GM23338 (cell line): Measurements from ENCODE around the gene SFXN5. TPM values are rescaled to one million over a fixed set of nuclear protein-coding genes. Genes with fewer than 3 reads are reported as not detected.

Experiments
- ATAC-seq: fragments of 200-7000 bp; cut with Tn5 transposase; 3 replicates; pipeline ENCODE4 v1.9.1; 2020
- DNase-seq: peaks from one replicate; pipeline ENCODE4 v3.0.0-alpha.2; 2015; ENCODE audit warnings: low spot score
- H2AFZ ChIP-seq: fragments of 200-600 bp; sonication (generic); 2 replicates; pipeline ENCODE4 v1.8.0; 2016; ENCODE audit warnings: antibody characterized with exemption, mild to moderate bottlenecking, moderate library complexity
- H3F3A ChIP-seq: fragments of 200-600 bp; sonication (generic); replicated peaks from 2 replicates; pipeline ENCODE4 v1.8.0; 2017; ENCODE audit warnings: antibody characterized with exemption, mixed run types, low read depth
- H3K27ac ChIP-seq: fragments of 200-600 bp; sonication (generic); 2 replicates; pipeline ENCODE4 v1.6.1; 2016; ENCODE audit warnings: low read depth
- H3K27me3 ChIP-seq: fragments of 200-600 bp; sonication (generic); 2 replicates; pipeline ENCODE4 v1.8.0; 2016; ENCODE audit warnings: mild to moderate bottlenecking, mixed run types, moderate library complexity; ENCODE audit not compliant: insufficient read depth
- H3K36me3 ChIP-seq: fragments of 200-600 bp; sonication (generic); 2 replicates; pipeline ENCODE4 v1.8.0; 2016; ENCODE audit warnings: mild to moderate bottlenecking; ENCODE audit not compliant: insufficient read depth
- H3K4me1 ChIP-seq: fragments of 200-600 bp; sonication (generic); 2 replicates; pipeline ENCODE4 v1.8.0; 2016; ENCODE audit warnings: mild to moderate bottlenecking, moderate library complexity; ENCODE audit not compliant: insufficient read depth
- H3K4me2 ChIP-seq: fragments of 200-600 bp; sonication (generic); 2 replicates; pipeline ENCODE4 v1.7.1; 2017; ENCODE audit warnings: mixed run types
- H3K4me3 ChIP-seq: fragments of 200-600 bp; sonication (generic); 2 replicates; pipeline ENCODE4 v1.6.1; 2016; ENCODE audit warnings: mixed run types
- H3K79me2 ChIP-seq: fragments of 200-600 bp; sonication (generic); replicated peaks from 2 replicates; pipeline ENCODE4 v1.8.0; 2017; ENCODE audit warnings: mild to moderate bottlenecking; ENCODE audit not compliant: insufficient read depth
- H3K9me2 ChIP-seq: fragments of 200-600 bp; sonication (generic); 2 replicates; pipeline ENCODE4 v1.8.0; 2017; ENCODE audit not compliant: insufficient read depth
- H4K20me1 ChIP-seq: fragments of 200-600 bp; sonication (generic); replicated peaks from 2 replicates; pipeline ENCODE4 v1.8.0; 2017; ENCODE audit warnings: mild to moderate bottlenecking; ENCODE audit not compliant: insufficient read depth
- H3K27ac Mint-ChIP-seq: 2 replicates; pipeline ENCODE4 v1.8.0; 2020; ENCODE audit warnings: inconsistent platforms, mild to moderate bottlenecking, moderate library complexity, mixed read lengths
- H3K27me3 Mint-ChIP-seq: 3 replicates; pipeline ENCODE4 v1.8.0; 2022; ENCODE audit warnings: low read depth, mild to moderate bottlenecking, moderate library complexity, mixed read lengths, inconsistent platforms; ENCODE audit not compliant: insufficient read depth, poor library complexity
- H3K36me3 Mint-ChIP-seq: 3 replicates; pipeline ENCODE4 v1.8.0; 2021; ENCODE audit warnings: low read depth, mild to moderate bottlenecking, inconsistent platforms, moderate library complexity, mixed read lengths
- H3K4me1 Mint-ChIP-seq: 3 replicates; pipeline ENCODE4 v1.8.0; 2020; ENCODE audit warnings: mild to moderate bottlenecking, inconsistent platforms, mixed read lengths
- H3K4me3 Mint-ChIP-seq: 3 replicates; pipeline ENCODE4 v1.8.0; 2021; ENCODE audit warnings: moderate library complexity, mild to moderate bottlenecking, inconsistent platforms, mixed read lengths
- H3K9me3 Mint-ChIP-seq: 3 replicates; pipeline ENCODE4 v1.8.0; 2020; ENCODE audit warnings: moderate library complexity, mild to moderate bottlenecking, inconsistent platforms, mixed read lengths
- CREB1 ChIP-seq: fragments of 250-450 bp; sonication (Bioruptor Pico); IDR thresholded peaks from 2 replicates; pipeline ENCODE4 v1.5.0; 2020; ENCODE audit warnings: low read depth, mild to moderate bottlenecking, moderate library complexity
- EZH2 ChIP-seq: fragments of 200-600 bp; sonication (generic); IDR thresholded peaks from one replicate; pipeline ENCODE4 v1.8.0; 2017; ENCODE audit warnings: antibody characterized with exemption, mild to moderate bottlenecking, low read depth; ENCODE audit not compliant: unreplicated experiment
- EZH2phosphoT487 ChIP-seq: fragments of 200-600 bp; sonication (generic); IDR thresholded peaks from one replicate; pipeline ENCODE4 v1.8.1; 2018; ENCODE audit warnings: antibody characterized with exemption; ENCODE audit not compliant: unreplicated experiment
- JUNB ChIP-seq: IDR thresholded peaks from one replicate; pipeline ENCODE4 v1.6.1; 2016; ENCODE audit warnings: antibody characterized with exemption; ENCODE audit not compliant: unreplicated experiment
- NANOG ChIP-seq: IDR thresholded peaks from 2 replicates; pipeline ENCODE4 v1.6.1; 2016; ENCODE audit warnings: antibody characterized with exemption, borderline replicate concordance
- POLR2AphosphoS5 ChIP-seq: IDR thresholded peaks from 2 replicates; pipeline ENCODE4 v1.6.1; 2016; ENCODE audit warnings: antibody characterized with exemption, low read depth
- STAT1 ChIP-seq: IDR thresholded peaks from one replicate; pipeline ENCODE4 v1.6.1; 2016; ENCODE audit warnings: antibody characterized with exemption; ENCODE audit not compliant: unreplicated experiment
- ZNF114 ChIP-seq: fragments of 250-450 bp; sonication (Bioruptor Pico); IDR thresholded peaks from 2 replicates; pipeline ENCODE4 v1.5.0; 2020; ENCODE audit warnings: mild to moderate bottlenecking, moderate library complexity
- ZNF331 ChIP-seq: fragments of 250-450 bp; sonication (Bioruptor Pico); IDR thresholded peaks from 2 replicates; pipeline ENCODE4 v1.5.0; 2020; ENCODE audit warnings: low read depth, mild to moderate bottlenecking, moderate library complexity
- polyA plus RNA-seq: library from polyadenylated mRNA; unstranded; fragments of >200 nt; fragmentation: Nextera tagmentation; extraction: Ambion mirVana; gene quantifications from 2 replicates; pipeline ENCODE4 v1.2.1, GENCODE V29; 2016
- total RNA-seq: library from RNA; depleted of rRNA; stranded (reverse); fragments of >200 nt; shearing (Covaris generic); gene quantifications from 2 replicates; pipeline ENCODE4 v1.2.3, GENCODE V29; 2014
- TF ChIP-seq, protein P1 (sequence below): fragments of 250-450 bp; sonication (Bioruptor Pico); IDR thresholded peaks from 2 replicates; pipeline ENCODE4 v1.5.0; 2020; ENCODE audit warnings: mild to moderate bottlenecking, moderate library complexity
- TF ChIP-seq, protein P2 (sequence below), 2 experiments: fragments of 200-600 bp in 1 of 2; sonication (generic) in 1 of 2; conservative IDR thresholded peaks; 2 replicates each; pipeline versions ENCODE4 v1.5.1 to v1.6.1; 2016 to 2017; ENCODE audit warnings: antibody characterized with exemption in 2 of 2, low read depth in 2 of 2, mild to moderate bottlenecking in 2 of 2, moderate library complexity in 1 of 2
- TF ChIP-seq, protein P3 (sequence below): IDR thresholded peaks from one replicate; pipeline ENCODE4 v1.6.1; 2018; ENCODE audit warnings: antibody characterized with exemption; ENCODE audit not compliant: unreplicated experiment
- TF ChIP-seq, protein P4 (sequence below): IDR thresholded peaks from 2 replicates; pipeline ENCODE4 v1.6.1; 2016; ENCODE audit warnings: antibody characterized with exemption

SFXN5 gene
- total and polyA plus RNA-seq, 2 experiments from 2014 or later: 23.6 to 25.8 TPM

DNA sequence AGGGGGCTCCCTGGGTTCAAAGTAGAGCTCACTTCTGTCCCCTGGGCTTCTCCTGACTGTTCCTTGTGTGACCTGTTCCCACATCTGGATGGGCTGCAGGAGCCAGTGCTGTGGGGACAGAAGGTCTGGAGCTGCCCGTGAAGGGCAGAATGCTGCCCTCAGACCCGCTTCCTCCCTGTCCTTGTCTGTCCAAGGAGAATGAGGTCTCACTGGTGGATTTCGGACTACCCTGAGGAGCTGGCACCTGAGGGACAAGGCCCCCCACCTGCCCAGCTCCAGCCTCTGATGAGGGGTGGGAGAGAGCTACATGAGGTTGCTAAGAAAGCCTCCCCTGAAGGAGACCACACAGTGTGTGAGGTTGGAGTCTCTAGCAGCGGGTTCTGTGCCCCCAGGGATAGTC is 138.7 kb downstream of the SFXN5 start (continued):
- TF ChIP-seq, protein P1, sequence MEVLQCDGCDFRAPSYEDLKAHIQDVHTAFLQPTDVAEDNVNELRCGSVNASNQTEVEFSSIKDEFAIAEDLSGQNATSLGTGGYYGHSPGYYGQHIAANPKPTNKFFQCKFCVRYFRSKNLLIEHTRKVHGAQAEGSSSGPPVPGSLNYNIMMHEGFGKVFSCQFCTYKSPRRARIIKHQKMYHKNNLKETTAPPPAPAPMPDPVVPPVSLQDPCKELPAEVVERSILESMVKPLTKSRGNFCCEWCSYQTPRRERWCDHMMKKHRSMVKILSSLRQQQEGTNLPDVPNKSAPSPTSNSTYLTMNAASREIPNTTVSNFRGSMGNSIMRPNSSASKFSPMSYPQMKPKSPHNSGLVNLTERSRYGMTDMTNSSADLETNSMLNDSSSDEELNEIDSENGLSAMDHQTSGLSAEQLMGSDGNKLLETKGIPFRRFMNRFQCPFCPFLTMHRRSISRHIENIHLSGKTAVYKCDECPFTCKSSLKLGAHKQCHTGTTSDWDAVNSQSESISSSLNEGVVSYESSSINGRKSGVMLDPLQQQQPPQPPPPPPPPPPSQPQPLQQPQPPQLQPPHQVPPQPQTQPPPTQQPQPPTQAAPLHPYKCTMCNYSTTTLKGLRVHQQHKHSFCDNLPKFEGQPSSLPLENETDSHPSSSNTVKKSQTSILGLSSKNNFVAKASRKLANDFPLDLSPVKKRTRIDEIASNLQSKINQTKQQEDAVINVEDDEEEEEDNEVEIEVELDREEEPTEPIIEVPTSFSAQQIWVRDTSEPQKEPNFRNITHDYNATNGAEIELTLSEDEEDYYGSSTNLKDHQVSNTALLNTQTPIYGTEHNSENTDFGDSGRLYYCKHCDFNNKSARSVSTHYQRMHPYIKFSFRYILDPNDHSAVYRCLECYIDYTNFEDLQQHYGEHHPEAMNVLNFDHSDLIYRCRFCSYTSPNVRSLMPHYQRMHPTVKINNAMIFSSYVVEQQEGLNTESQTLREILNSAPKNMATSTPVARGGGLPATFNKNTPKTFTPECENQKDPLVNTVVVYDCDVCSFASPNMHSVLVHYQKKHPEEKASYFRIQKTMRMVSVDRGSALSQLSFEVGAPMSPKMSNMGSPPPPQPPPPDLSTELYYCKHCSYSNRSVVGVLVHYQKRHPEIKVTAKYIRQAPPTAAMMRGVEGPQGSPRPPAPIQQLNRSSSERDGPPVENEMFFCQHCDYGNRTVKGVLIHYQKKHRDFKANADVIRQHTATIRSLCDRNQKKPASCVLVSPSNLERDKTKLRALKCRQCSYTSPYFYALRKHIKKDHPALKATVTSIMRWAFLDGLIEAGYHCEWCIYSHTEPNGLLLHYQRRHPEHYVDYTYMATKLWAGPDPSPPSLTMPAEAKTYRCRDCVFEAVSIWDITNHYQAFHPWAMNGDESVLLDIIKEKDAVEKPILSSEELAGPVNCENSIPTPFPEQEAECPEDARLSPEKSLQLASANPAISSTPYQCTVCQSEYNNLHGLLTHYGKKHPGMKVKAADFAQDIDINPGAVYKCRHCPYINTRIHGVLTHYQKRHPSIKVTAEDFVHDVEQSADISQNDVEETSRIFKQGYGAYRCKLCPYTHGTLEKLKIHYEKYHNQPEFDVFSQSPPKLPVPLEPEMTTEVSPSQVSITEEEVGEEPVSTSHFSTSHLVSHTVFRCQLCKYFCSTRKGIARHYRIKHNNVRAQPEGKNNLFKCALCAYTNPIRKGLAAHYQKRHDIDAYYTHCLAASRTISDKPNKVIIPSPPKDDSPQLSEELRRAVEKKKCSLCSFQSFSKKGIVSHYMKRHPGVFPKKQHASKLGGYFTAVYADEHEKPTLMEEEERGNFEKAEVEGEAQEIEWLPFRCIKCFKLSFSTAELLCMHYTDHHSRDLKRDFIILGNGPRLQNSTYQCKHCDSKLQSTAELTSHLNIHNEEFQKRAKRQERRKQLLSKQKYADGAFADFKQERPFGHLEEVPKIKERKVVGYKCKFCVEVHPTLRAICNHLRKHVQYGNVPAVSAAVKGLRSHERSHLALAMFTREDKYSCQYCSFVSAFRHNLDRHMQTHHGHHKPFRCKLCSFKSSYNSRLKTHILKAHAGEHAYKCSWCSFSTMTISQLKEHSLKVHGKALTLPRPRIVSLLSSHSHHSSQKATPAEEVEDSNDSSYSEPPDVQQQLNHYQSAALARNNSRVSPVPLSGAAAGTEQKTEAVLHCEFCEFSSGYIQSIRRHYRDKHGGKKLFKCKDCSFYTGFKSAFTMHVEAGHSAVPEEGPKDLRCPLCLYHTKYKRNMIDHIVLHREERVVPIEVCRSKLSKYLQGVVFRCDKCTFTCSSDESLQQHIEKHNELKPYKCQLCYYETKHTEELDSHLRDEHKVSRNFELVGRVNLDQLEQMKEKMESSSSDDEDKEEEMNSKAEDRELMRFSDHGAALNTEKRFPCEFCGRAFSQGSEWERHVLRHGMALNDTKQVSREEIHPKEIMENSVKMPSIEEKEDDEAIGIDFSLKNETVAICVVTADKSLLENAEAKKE (CRISPR knock-in tag): no peak
- TF ChIP-seq, protein P2, sequence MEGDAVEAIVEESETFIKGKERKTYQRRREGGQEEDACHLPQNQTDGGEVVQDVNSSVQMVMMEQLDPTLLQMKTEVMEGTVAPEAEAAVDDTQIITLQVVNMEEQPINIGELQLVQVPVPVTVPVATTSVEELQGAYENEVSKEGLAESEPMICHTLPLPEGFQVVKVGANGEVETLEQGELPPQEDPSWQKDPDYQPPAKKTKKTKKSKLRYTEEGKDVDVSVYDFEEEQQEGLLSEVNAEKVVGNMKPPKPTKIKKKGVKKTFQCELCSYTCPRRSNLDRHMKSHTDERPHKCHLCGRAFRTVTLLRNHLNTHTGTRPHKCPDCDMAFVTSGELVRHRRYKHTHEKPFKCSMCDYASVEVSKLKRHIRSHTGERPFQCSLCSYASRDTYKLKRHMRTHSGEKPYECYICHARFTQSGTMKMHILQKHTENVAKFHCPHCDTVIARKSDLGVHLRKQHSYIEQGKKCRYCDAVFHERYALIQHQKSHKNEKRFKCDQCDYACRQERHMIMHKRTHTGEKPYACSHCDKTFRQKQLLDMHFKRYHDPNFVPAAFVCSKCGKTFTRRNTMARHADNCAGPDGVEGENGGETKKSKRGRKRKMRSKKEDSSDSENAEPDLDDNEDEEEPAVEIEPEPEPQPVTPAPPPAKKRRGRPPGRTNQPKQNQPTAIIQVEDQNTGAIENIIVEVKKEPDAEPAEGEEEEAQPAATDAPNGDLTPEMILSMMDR (conservative IDR thresholded peaks at IDR 0.05; ENCODE audit: low read depth in 2 of 2): no peak

DNA sequence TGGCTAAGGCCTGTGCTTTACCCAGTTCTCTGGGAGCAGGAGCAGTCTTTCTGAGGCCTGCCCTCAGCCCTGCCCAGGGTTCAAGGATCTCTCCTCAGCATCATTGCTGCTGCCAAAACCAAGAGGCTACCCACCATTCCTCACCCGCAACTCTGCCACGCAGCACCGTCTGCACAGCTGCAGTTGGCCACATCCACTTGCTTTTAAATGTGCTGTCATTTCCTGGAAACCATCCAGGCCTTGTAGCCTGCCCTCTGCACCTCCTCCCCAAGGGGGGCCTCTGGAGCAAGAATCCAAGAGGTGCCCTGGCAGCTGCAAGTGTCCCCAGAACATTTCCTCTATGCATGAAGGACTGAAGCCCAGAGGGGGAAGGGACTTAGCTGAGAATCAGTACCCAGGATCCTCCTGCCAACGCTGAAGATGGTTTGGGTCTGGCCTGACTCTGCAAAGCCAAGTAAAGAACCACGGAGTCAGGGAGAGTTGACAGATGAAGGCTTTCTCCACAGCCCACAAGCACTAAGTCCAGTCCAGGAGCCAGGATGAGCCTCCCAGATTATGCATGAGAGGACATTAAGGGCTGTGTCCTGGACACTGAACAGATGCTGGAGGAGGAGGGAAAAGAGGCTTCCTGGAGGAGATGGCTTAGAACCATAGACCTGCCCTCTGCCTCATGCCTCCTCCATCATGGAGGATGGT is 139.3 kb downstream of the SFXN5 start:
- peaks cover 7% of the 10 kb centered on the region; the same call in 2 of the 3 replicates for H3K36me3 Mint-ChIP-seq
- Histone ChIP-seq H3K36me3 (no peaks in the 10 kb centered on the region), H3K27me3 (peaks cover 54% of the 10 kb centered on the region), H3K4me3 (no peak overlapping the region), H2AFZ (no peak overlapping the region), H3K4me1 (peaks cover 8% of the 10 kb centered on the region), H3F3A (0 out of 2 replicates have a peak, but pooled peaks cover 4% of the 10 kb centered on the region), H3K79me2 (no peaks in the 10 kb centered on the region), H3K9me2 (peaks cover 5% of the 10 kb centered on the region; the same call in 1 of the 2 replicates), H4K20me1 (no peaks in the 10 kb centered on the region), H3K27ac (no peak overlapping the region), H3K4me2 (no peak overlapping the region)
- H3K4me3 Mint-ChIP-seq: no peak overlapping the region
- H3K4me1 Mint-ChIP-seq: peaks cover 21% of the 10 kb centered on the region
- ATAC-seq (no peak), DNase-seq (no peak)
- no peak overlapping the region for H3K27ac Mint-ChIP-seq
- peaks cover 18% of the 10 kb centered on the region for H3K27me3 Mint-ChIP-seq
- no peaks in the 10 kb centered on the region; the same call in 2 of the 3 replicates for H3K9me3 Mint-ChIP-seq
- TF ChIP-seq JUNB: no peak
- no peak for TF ChIP-seq STAT1
- TF ChIP-seq, protein P3, sequence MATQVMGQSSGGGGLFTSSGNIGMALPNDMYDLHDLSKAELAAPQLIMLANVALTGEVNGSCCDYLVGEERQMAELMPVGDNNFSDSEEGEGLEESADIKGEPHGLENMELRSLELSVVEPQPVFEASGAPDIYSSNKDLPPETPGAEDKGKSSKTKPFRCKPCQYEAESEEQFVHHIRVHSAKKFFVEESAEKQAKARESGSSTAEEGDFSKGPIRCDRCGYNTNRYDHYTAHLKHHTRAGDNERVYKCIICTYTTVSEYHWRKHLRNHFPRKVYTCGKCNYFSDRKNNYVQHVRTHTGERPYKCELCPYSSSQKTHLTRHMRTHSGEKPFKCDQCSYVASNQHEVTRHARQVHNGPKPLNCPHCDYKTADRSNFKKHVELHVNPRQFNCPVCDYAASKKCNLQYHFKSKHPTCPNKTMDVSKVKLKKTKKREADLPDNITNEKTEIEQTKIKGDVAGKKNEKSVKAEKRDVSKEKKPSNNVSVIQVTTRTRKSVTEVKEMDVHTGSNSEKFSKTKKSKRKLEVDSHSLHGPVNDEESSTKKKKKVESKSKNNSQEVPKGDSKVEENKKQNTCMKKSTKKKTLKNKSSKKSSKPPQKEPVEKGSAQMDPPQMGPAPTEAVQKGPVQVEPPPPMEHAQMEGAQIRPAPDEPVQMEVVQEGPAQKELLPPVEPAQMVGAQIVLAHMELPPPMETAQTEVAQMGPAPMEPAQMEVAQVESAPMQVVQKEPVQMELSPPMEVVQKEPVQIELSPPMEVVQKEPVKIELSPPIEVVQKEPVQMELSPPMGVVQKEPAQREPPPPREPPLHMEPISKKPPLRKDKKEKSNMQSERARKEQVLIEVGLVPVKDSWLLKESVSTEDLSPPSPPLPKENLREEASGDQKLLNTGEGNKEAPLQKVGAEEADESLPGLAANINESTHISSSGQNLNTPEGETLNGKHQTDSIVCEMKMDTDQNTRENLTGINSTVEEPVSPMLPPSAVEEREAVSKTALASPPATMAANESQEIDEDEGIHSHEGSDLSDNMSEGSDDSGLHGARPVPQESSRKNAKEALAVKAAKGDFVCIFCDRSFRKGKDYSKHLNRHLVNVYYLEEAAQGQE: no peak
- TF ChIP-seq ZNF331 (CRISPR knock-in tag): no peak
- no peak for TF ChIP-seq EZH2
- TF ChIP-seq, protein P4, sequence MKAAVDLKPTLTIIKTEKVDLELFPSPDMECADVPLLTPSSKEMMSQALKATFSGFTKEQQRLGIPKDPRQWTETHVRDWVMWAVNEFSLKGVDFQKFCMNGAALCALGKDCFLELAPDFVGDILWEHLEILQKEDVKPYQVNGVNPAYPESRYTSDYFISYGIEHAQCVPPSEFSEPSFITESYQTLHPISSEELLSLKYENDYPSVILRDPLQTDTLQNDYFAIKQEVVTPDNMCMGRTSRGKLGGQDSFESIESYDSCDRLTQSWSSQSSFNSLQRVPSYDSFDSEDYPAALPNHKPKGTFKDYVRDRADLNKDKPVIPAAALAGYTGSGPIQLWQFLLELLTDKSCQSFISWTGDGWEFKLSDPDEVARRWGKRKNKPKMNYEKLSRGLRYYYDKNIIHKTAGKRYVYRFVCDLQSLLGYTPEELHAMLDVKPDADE: no peak
- no peak for TF ChIP-seq ZNF114
- no peak for TF ChIP-seq CREB1 (CRISPR knock-in tag)
- TF ChIP-seq POLR2AphosphoS5: no peak
- no peak for TF ChIP-seq EZH2phosphoT487
- TF ChIP-seq NANOG: no peak
